ENCODE measurements around the gene KCNMA1.

DNA sequence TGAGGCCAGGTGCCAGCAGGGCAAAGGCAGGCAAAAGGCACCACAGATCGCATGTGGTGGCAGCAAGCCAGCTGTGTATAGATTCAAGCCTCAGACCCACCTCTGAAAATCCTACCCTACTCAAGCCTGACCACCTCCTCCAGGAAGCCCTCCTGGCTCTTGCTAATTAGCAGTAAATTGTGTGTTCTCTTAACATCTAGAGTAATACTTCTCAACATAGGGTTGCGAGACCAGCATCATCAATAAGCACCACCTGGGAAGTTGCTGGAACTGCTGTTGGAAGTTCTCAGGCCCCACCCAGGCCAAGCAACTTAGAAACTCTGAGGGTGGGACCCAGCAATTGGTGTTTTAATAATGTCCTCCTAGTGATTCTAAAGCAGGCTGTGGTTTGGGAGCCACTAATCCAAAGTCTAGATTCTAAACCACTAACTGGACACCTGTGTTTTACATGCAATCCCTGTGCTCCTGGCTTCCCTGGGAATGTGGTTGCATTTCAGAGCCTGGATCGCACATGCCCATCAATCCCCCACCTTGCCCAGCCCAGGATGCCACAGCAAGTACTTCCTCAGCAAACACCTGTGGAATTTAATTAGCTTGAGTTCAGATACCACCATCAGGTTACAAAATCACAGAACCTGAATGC, 46.2 kb downstream of the KCNMA1 start:
- TF ChIP-seq, protein P1, sequence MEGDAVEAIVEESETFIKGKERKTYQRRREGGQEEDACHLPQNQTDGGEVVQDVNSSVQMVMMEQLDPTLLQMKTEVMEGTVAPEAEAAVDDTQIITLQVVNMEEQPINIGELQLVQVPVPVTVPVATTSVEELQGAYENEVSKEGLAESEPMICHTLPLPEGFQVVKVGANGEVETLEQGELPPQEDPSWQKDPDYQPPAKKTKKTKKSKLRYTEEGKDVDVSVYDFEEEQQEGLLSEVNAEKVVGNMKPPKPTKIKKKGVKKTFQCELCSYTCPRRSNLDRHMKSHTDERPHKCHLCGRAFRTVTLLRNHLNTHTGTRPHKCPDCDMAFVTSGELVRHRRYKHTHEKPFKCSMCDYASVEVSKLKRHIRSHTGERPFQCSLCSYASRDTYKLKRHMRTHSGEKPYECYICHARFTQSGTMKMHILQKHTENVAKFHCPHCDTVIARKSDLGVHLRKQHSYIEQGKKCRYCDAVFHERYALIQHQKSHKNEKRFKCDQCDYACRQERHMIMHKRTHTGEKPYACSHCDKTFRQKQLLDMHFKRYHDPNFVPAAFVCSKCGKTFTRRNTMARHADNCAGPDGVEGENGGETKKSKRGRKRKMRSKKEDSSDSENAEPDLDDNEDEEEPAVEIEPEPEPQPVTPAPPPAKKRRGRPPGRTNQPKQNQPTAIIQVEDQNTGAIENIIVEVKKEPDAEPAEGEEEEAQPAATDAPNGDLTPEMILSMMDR (IDR thresholded peaks at IDR 0.05), result no peak
- TF ChIP-seq ZFX (IDR thresholded peaks at IDR 0.05; ENCODE audit: borderline replicate concordance), result no peak

Measured in 22Rv1 (cell line).